ENCODE data around the gene RTKN2.

RTKN2 gene

GRCh38 chr10:62182595-62182994 is 86.0 kb downstream of the RTKN2 start:
- no peak for DNase-seq (ENCODE audit: extremely low read depth, low read depth)
- no peak overlapping the region for H3K4me3 ChIP-seq (replicated peaks; ENCODE audit: low read depth, low read length)
- TF ChIP-seq, protein P1, sequence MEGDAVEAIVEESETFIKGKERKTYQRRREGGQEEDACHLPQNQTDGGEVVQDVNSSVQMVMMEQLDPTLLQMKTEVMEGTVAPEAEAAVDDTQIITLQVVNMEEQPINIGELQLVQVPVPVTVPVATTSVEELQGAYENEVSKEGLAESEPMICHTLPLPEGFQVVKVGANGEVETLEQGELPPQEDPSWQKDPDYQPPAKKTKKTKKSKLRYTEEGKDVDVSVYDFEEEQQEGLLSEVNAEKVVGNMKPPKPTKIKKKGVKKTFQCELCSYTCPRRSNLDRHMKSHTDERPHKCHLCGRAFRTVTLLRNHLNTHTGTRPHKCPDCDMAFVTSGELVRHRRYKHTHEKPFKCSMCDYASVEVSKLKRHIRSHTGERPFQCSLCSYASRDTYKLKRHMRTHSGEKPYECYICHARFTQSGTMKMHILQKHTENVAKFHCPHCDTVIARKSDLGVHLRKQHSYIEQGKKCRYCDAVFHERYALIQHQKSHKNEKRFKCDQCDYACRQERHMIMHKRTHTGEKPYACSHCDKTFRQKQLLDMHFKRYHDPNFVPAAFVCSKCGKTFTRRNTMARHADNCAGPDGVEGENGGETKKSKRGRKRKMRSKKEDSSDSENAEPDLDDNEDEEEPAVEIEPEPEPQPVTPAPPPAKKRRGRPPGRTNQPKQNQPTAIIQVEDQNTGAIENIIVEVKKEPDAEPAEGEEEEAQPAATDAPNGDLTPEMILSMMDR (IDR thresholded peaks at IDR 0.05; ENCODE audit: low read depth, low read length, missing control alignments), result no peak

GRCh38 chr10:62182171-62182570 is 86.5 kb downstream of the RTKN2 start:
- no peak for DNase-seq (ENCODE audit: extremely low read depth, low read depth)
- no peak overlapping the region for H3K4me3 ChIP-seq (replicated peaks; ENCODE audit: low read depth, low read length)
- TF ChIP-seq, protein P1 (IDR thresholded peaks at IDR 0.05; ENCODE audit: low read depth, low read length, missing control alignments), result no peak

DNA sequence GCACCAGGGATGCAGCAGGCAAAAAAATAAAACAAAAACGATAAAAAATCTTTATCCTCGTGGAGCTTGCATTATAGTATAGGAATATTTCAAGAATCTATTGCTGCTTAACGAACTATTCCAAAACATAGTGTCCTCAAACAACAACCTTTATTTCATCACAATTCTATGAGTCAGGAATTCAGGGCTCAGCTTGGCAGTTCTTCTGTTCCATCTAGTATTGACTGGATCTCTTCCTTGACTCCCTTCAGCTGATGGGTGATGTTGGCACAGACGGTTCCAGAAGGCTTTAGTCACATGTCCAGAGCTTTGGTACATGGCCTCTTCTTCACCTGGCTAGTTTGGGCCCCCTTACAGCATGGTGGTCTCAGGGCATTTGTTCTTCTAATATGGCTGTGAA is 88.0 kb downstream of the RTKN2 start:
- no peak for DNase-seq (ENCODE audit: extremely low read depth, low read depth)
- no peak overlapping the region for H3K4me3 ChIP-seq (replicated peaks; ENCODE audit: low read depth, low read length)
- TF ChIP-seq, protein P1 (IDR thresholded peaks at IDR 0.05; ENCODE audit: low read depth, low read length, missing control alignments), result no peak

DNA sequence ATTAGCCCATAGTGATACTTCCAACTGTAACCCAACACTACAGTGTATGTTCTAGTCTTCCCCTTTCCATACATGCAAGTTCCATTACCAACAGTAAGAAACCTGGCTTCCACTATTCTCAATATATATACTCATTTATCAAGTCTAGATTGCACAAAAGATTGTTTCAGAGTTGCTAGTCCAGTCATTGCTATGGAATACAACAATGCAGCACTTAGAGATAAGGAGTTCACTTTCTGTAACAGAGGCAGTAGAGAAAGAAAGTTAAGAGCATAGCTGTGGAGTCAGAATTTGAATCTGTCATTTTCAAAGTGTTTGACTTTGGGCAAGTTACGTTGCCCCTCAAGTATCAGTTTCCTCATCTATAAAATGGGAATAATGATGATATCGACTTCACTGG is 90.1 kb downstream of the RTKN2 start:
- H3K4me3 ChIP-seq (replicated peaks; ENCODE audit: low read depth, low read length), result no peak overlapping the region
- no peak for DNase-seq (ENCODE audit: extremely low read depth, low read depth)
- TF ChIP-seq, protein P1 (IDR thresholded peaks at IDR 0.05; ENCODE audit: low read depth, low read length, missing control alignments), result no peak

- DNase-seq (ENCODE audit: extremely low read depth, low read depth), result no peak
- no peak overlapping the region for H3K4me3 ChIP-seq (replicated peaks; ENCODE audit: low read depth, low read length)
- TF ChIP-seq, protein P1 (IDR thresholded peaks at IDR 0.05; ENCODE audit: low read depth, low read length, missing control alignments), result no peak
Measured at GRCh38 chr10:62177111-62177510, 91.5 kb downstream of the RTKN2 start.

DNA sequence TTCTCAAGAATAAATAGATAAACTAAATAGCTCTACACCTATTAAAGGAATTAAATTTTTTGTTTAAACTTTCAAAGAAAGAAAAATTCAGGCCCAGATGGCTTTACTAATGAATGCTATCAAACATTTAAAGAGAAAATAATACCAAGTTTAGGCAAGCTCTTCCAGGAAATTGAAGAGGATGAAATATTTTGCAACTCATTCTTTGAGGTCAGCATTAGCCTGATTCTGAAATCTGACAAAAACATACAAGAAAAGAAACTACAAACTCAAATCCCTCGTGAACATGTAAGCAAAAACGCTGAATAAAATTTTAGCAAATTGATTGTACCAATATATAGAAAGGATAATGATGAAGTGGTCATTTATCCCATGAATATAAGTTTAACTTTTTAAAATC is 93.4 kb downstream of the RTKN2 start:
- TF ChIP-seq, protein P1 (IDR thresholded peaks at IDR 0.05; ENCODE audit: low read depth, low read length, missing control alignments), result no peak
- no peak for DNase-seq (ENCODE audit: extremely low read depth, low read depth)
- no peak overlapping the region for H3K4me3 ChIP-seq (replicated peaks; ENCODE audit: low read depth, low read length)

DNA sequence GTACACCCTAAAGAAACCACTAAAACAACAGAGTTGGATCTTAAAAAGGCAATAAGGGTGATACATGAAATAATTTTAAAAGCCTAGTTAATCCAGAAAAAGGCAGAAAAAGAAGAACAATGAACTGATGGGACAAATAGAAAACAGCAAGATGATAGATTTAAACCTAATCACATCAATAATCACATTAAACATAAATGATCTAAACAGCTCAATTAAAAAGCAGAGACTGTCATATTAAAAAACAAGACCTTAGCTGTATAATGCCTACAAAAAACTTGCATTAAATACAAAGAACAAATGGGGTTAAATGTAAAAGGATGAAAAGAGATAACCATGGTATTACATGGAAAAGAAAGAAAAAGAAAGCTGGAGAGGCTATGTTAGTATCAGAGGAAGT is 96.2 kb downstream of the RTKN2 start:
- TF ChIP-seq, protein P1 (IDR thresholded peaks at IDR 0.05; ENCODE audit: low read depth, low read length, missing control alignments), result no peak
- H3K4me3 ChIP-seq (replicated peaks; ENCODE audit: low read depth, low read length), result no peak overlapping the region
- DNase-seq (ENCODE audit: extremely low read depth, low read depth), result no peak

Data from HFF-Myc (cell line).